Measurements from ENCODE around the gene ATG16L2. TPM values are rescaled to one million over a fixed set of nuclear protein-coding genes. Genes with fewer than 3 reads are reported as not detected.

ATG16L2 gene
- polyA plus RNA-seq, 1 donor (not counting 4 experiments of a cell fraction or from before 2014, with no cell fraction given), result 9.9 TPM

DNA sequence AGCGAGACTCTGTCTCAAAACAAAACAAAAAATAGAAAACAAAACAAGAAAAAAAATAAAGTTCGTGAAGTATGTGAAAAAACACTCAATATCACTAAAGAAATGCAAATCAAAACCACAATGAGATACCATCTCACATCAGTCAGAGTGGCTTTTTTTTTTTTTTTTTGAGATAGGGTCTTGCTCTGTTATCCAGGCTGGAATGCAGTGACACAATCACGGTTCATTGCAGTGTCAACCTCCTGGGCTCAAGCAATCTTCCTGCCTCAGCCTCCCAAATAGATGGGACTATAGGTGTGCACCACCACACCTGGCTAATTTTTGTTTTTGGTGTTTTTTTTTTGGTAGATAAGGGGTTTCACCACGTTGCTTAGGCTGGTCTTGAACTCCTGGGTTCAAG, 37.5 kb downstream of the ATG16L2 start:
- Histone ChIP-seq H3K9me3 (ENCODE audit: control insufficient read depth, low read depth, low read length) (no peaks in the 10 kb centered on the region), H3K9me1 (ENCODE audit: control insufficient read depth, extremely low read depth, insufficient read depth, low read length) (no peaks in the 10 kb centered on the region), H3K27me3 (ENCODE audit: control insufficient read depth, extremely low read depth, insufficient read depth, low read length) (no peaks in the 10 kb centered on the region), H3K9ac (ENCODE audit: control insufficient read depth, extremely low read depth, insufficient read depth, low read length) (no peak overlapping the region), H3K4me2 (ENCODE audit: control insufficient read depth, extremely low read depth, insufficient read depth, low read depth, low read length) (no peak overlapping the region), H4K20me1 (ENCODE audit: control insufficient read depth, extremely low read depth, insufficient read depth, low read length) (no peaks in the 10 kb centered on the region), H3K36me3 (ENCODE audit: control insufficient read depth in 2 of 2, extremely low read depth in 1 of 2, insufficient read depth in 2 of 2, low read length in 2 of 2) (no peaks in the 10 kb centered on the region), H2AFZ (ENCODE audit: control insufficient read depth, low read length) (no peak overlapping the region), H3K79me2 (ENCODE audit: control insufficient read depth, insufficient read depth, low read length) (no peaks in the 10 kb centered on the region), H3K4me3 (ENCODE audit: control insufficient read depth in 2 of 3, extremely low read depth in 1 of 3, insufficient read depth in 2 of 3, low read depth in 1 of 3, low read length in 3 of 3) (no peak overlapping the region), H3K4me1 (ENCODE audit: control insufficient read depth, extremely low read depth, insufficient read depth, low read length) (no peaks in the 10 kb centered on the region), H3K27ac (ENCODE audit: control insufficient read depth, insufficient read depth, low read length) (no peak overlapping the region)
- DNase-seq (ENCODE audit: low read depth, low spot score), result no peak
- FAIRE-seq, result no peak
- TF ChIP-seq, protein P1, sequence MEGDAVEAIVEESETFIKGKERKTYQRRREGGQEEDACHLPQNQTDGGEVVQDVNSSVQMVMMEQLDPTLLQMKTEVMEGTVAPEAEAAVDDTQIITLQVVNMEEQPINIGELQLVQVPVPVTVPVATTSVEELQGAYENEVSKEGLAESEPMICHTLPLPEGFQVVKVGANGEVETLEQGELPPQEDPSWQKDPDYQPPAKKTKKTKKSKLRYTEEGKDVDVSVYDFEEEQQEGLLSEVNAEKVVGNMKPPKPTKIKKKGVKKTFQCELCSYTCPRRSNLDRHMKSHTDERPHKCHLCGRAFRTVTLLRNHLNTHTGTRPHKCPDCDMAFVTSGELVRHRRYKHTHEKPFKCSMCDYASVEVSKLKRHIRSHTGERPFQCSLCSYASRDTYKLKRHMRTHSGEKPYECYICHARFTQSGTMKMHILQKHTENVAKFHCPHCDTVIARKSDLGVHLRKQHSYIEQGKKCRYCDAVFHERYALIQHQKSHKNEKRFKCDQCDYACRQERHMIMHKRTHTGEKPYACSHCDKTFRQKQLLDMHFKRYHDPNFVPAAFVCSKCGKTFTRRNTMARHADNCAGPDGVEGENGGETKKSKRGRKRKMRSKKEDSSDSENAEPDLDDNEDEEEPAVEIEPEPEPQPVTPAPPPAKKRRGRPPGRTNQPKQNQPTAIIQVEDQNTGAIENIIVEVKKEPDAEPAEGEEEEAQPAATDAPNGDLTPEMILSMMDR (optimal IDR thresholded peaks at IDR 0.05 in 1 of 3, IDR thresholded peaks at IDR 0.05 in 1 of 3, conservative IDR thresholded peaks at IDR 0.05 in 1 of 3; ENCODE audit: extremely low read depth in 1 of 3, insufficient read depth in 2 of 3, low read length in 3 of 3), result no peak
- TF ChIP-seq EZH2 (IDR thresholded peaks at IDR 0.05; ENCODE audit: low read length), result no peak
- dilution Hi-C loops (cut with MboI; ENCODE audit: extremely low pct_ligation_motif_present, low sequenced_read_pairs), result no loop called here

DNA sequence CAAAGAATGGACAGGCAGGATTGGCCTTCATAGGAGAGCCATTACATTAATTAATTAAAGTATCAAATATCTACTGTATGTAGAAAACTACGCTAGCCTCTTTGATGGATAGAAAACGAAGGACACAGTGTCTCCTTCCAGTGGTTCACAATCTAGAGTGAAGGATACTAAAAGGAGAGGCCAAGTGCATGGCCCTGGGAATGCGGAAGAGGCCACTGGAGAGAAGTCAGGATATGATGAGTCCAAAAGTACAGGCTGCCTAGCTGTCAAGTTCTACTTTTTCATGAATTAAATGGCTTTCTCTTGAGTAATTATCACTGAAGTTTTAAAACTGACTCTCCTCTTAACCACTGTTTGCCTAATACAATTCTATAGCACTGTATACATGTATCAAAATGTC, 41.9 kb downstream of the ATG16L2 start:
- DNase-seq (ENCODE audit: low read depth, low spot score) (no peak), FAIRE-seq (no peak)
- H3K4me1 ChIP-seq (ENCODE audit: control insufficient read depth, extremely low read depth, insufficient read depth, low read length), result no peaks in the 10 kb centered on the region
- peaks cover 0 to 2% of the 10 kb centered on the region in 2 experiments for H3K36me3 ChIP-seq (ENCODE audit: control insufficient read depth in 2 of 2, extremely low read depth in 1 of 2, insufficient read depth in 2 of 2, low read length in 2 of 2)
- no peaks in the 10 kb centered on the region for H3K79me2 ChIP-seq (ENCODE audit: control insufficient read depth, insufficient read depth, low read length)
- no peak overlapping the region for H3K27ac ChIP-seq (ENCODE audit: control insufficient read depth, insufficient read depth, low read length)
- H3K9ac ChIP-seq (ENCODE audit: control insufficient read depth, extremely low read depth, insufficient read depth, low read length), result no peak overlapping the region
- no peaks in the 10 kb centered on the region for H3K9me3 ChIP-seq (ENCODE audit: control insufficient read depth, low read depth, low read length)
- TF ChIP-seq, protein P1 (optimal IDR thresholded peaks at IDR 0.05 in 1 of 3, IDR thresholded peaks at IDR 0.05 in 1 of 3, conservative IDR thresholded peaks at IDR 0.05 in 1 of 3; ENCODE audit: extremely low read depth in 1 of 3, insufficient read depth in 2 of 3, low read length in 3 of 3), result no peak
- no peak for TF ChIP-seq EZH2 (IDR thresholded peaks at IDR 0.05; ENCODE audit: low read length)
- dilution Hi-C loops (cut with MboI; ENCODE audit: extremely low pct_ligation_motif_present, low sequenced_read_pairs), result no loop called here
- no peak overlapping the region for H3K4me3 ChIP-seq (ENCODE audit: control insufficient read depth in 2 of 3, extremely low read depth in 1 of 3, insufficient read depth in 2 of 3, low read depth in 1 of 3, low read length in 3 of 3)
- H3K4me2 ChIP-seq (ENCODE audit: control insufficient read depth, extremely low read depth, insufficient read depth, low read depth, low read length), result no peak overlapping the region
- no peaks in the 10 kb centered on the region for H3K9me1 ChIP-seq (ENCODE audit: control insufficient read depth, extremely low read depth, insufficient read depth, low read length)
- no peaks in the 10 kb centered on the region for H4K20me1 ChIP-seq (ENCODE audit: control insufficient read depth, extremely low read depth, insufficient read depth, low read length)
- no peaks in the 10 kb centered on the region for H3K27me3 ChIP-seq (ENCODE audit: control insufficient read depth, extremely low read depth, insufficient read depth, low read length)
- no peak overlapping the region for H2AFZ ChIP-seq (ENCODE audit: control insufficient read depth, low read length)

All from keratinocyte (primary cell).